GM13976 (cell line): Measurements from ENCODE around the gene VWA8.

ENCODE experiments used
- DNase-seq: peaks from one replicate; pipeline ENCODE4 v3.0.0; 2012; ENCODE audit warnings: low spot score
- CTCF ChIP-seq: IDR thresholded peaks from 2 replicates; pipeline ENCODE4 v1.5.1; 2012; ENCODE audit warnings: borderline replicate concordance, mild to moderate bottlenecking; ENCODE audit not compliant: insufficient read depth; ENCODE audit errors: extremely low read depth, missing control alignments, control extremely low read depth
- in situ Hi-C: fragments of 300-500 bp; cut with MboI; formaldehyde crosslinking; loops from one replicate; pipeline ENCODE4 v1.12.0; 2022; ENCODE audit warnings: low sequenced_read_pairs, mixed read lengths, inconsistent platforms; ENCODE audit not compliant: unreplicated experiment

Gene VWA8

GRCh38 chr13:41658057-41658661, 302.8 kb downstream of the VWA8 start:
- TF ChIP-seq CTCF = no peak
- in situ Hi-C loops = no loop called here
- no peak for DNase-seq

GRCh38 chr13:41655997-41656396, 304.9 kb downstream of the VWA8 start:
- in situ Hi-C loops = no loop called here
- no peak for DNase-seq
- no peak for TF ChIP-seq CTCF

- in situ Hi-C loops = no loop called here
- no peak for TF ChIP-seq CTCF
- no peak for DNase-seq
Observed at GRCh38 chr13:41654796-41655195, 306.1 kb downstream of the VWA8 start.

GRCh38 chr13:41652735-41653361, 308.1 kb downstream of the VWA8 start:
- peak; percentile 10 for TF ChIP-seq CTCF
- peak; percentile 51 for DNase-seq
- in situ Hi-C loops = no loop called here

GRCh38 chr13:41651413-41652058, 309.4 kb downstream of the VWA8 start:
- in situ Hi-C loops = no loop called here
- no peak for DNase-seq
- no peak for TF ChIP-seq CTCF

GRCh38 chr13:41650706-41651105, 310.2 kb downstream of the VWA8 start:
- DNase-seq = no peak
- TF ChIP-seq CTCF = no peak
- in situ Hi-C loops = no loop called here
